ENCODE results near the gene MCTP2.

DNA sequence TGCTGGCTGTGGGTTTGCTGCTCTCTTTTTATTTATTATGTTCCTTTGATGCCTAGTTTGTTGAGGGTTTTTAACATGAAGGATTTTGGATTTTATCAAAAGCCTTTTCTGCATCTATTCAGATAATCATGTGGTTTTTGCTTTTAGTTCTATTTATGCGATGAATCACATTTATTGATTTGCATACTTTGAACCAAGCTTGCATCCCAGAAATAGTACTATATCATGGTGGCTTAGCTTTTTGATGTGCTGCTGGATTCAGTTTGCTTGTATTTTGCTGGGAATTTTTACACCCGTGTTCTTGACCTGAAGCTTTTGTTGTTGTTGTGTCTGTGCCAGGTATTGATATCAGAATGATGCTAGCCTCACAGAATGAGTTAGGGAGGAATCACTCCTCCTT is 48.4 kb downstream of the MCTP2 start:
- TF ChIP-seq POLR2AphosphoS5 (IDR thresholded peaks at IDR 0.05) (no peak), POLR2A (IDR thresholded peaks at IDR 0.05) (no peak), EP300 (IDR thresholded peaks at IDR 0.05) (no peak)
- TF ChIP-seq, protein P1, sequence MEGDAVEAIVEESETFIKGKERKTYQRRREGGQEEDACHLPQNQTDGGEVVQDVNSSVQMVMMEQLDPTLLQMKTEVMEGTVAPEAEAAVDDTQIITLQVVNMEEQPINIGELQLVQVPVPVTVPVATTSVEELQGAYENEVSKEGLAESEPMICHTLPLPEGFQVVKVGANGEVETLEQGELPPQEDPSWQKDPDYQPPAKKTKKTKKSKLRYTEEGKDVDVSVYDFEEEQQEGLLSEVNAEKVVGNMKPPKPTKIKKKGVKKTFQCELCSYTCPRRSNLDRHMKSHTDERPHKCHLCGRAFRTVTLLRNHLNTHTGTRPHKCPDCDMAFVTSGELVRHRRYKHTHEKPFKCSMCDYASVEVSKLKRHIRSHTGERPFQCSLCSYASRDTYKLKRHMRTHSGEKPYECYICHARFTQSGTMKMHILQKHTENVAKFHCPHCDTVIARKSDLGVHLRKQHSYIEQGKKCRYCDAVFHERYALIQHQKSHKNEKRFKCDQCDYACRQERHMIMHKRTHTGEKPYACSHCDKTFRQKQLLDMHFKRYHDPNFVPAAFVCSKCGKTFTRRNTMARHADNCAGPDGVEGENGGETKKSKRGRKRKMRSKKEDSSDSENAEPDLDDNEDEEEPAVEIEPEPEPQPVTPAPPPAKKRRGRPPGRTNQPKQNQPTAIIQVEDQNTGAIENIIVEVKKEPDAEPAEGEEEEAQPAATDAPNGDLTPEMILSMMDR (IDR thresholded peaks at IDR 0.05) = no peak
